Kidney (tissue), 14 donors: ENCODE data around the gene MAD1L1. TPM values are rescaled to one million over a fixed set of nuclear protein-coding genes. Genes with fewer than 3 reads are reported as not detected.

Source experiments
- DNase-seq, 5 donors: peaks; one replicate each; pipeline ENCODE4 v3.0.0-alpha.2; 2013 to 2020
- FAIRE-seq: peaks from 2 replicates; lab custom pipeline; 2012; peaks lifted over from hg19 to GRCh38; lab: Jason Lieb, UNC
- H3K27ac ChIP-seq, 2 donors: one replicate each; pipeline ENCODE4 v1.7.0; 2013; ENCODE audit warnings: low read depth in 2 of 2, low read length in 2 of 2, inconsistent platforms in 1 of 2
- H3K27me3 ChIP-seq: one replicate; pipeline ENCODE4 v1.7.1; 2013; ENCODE audit warnings: low read length, inconsistent platforms; ENCODE audit not compliant: control insufficient read depth, insufficient read depth
- H3K36me3 ChIP-seq, 3 donors: one replicate each; pipeline versions ENCODE4 v1.7.0 to v1.7.1; 2013; ENCODE audit warnings: low read length in 3 of 3, control low read depth in 1 of 3, inconsistent platforms in 1 of 3; ENCODE audit not compliant: insufficient read depth in 3 of 3, control insufficient read depth in 2 of 3
- H3K4me1 ChIP-seq, 3 donors: one replicate each; pipeline versions ENCODE4 v1.7.0 to v1.7.1; 2013; ENCODE audit warnings: low read length in 3 of 3, inconsistent platforms in 1 of 3, low read depth in 1 of 3; ENCODE audit not compliant: control insufficient read depth in 2 of 3, insufficient read depth in 2 of 3
- H3K4me3 ChIP-seq, 3 donors: one replicate each; pipeline versions ENCODE4 v1.7.0 to v1.8.1; 2013; ENCODE audit warnings: low read length in 3 of 3, control low read depth in 1 of 3, inconsistent platforms in 1 of 3
- H3K9ac ChIP-seq, 3 donors: one replicate each; pipeline versions ENCODE4 v1.7.0 to v1.7.1; 2013; ENCODE audit warnings: low read length in 3 of 3, control low read depth in 1 of 3, inconsistent platforms in 1 of 3
- H3K9me3 ChIP-seq, 3 donors: one replicate each; pipeline versions ENCODE4 v1.7.0 to v1.7.1; 2013; ENCODE audit warnings: low read length in 3 of 3, control low read depth in 1 of 3, inconsistent platforms in 1 of 3; ENCODE audit not compliant: control insufficient read depth in 2 of 3, insufficient read depth in 1 of 3
- CTCF ChIP-seq: IDR thresholded peaks from 3 replicates; pipeline ENCODE4 v1.5.1; 2012; ENCODE audit warnings: mild to moderate bottlenecking, moderate library complexity, borderline replicate concordance; ENCODE audit not compliant: insufficient read depth; ENCODE audit errors: extremely low read depth
- intact Hi-C: fragments of 100-400 bp; cut with DNase I; formaldehyde crosslinking; loops from one replicate; pipeline ENCODE4 v1.11.1; 2022
- polyA plus RNA-seq: library from polyadenylated mRNA; stranded (reverse); fragments of 350-450 nt; fragmentation: Illumina TruSeq; extraction: RNeasy Lipid Tissue Mini Kit (QIAGEN cat#74804); gene quantifications from one replicate; pipeline ENCODE4 v1.2.3, GENCODE V29; 2014; ENCODE audit warnings: low read depth, low replicate concordance; ENCODE audit not compliant: insufficient read depth
- total RNA-seq: library from RNA; stranded (reverse); fragmentation: NEBNext Ultra II Directional; extraction: Animal tissue kit (Norgen Biotek cat#: 25700); gene quantifications from one replicate; pipeline ENCODE4 v1.2.1, GENCODE V29; 2021
- donor health status: control.
- donor health status: control.
- donor health status: control.
- donor health status: control.
- donor health status: control.
- donor health status: DM: yes; HTN: yes; CAD: no.
- donor health status: Normal renal cell carcinoma (clear cell type).

The MAD1L1 gene
- total and polyA plus RNA-seq, 2 donors from 2014 or later = 33.2 to 45.2 TPM

GRCh38 chr7:2202361-2202761, 30.4 kb downstream of the MAD1L1 start:
- intact Hi-C loops = loop anchor here (10.0 kb wide), 1 partner anchor 618 kb away; no protein-coding TSS in a partner anchor
- TF ChIP-seq CTCF = no peak
- Histone ChIP-seq H3K27me3 (no peaks in the 10 kb centered on the region), H3K4me1 (peaks cover 0 to 3% (median 0%) of the 10 kb centered on the region in 3 donors), H3K36me3 (peaks cover 0 to 3% (median 0%) of the 10 kb centered on the region in 3 donors), H3K9ac (no peak overlapping the region), H3K27ac (no peak overlapping the region), H3K9me3 (no peaks in the 10 kb centered on the region), H3K4me3 (no peak overlapping the region)
- DNase-seq (peak in 2 of 5 donors; percentile 33 to 39), FAIRE-seq (no peak)

GRCh38 chr7:2201686-2202360, 30.9 kb downstream of the MAD1L1 start:
- Histone ChIP-seq H3K9ac (no peak overlapping the region), H3K4me1 (peaks cover 0 to 3% (median 0%) of the 10 kb centered on the region in 3 donors), H3K27me3 (no peaks in the 10 kb centered on the region), H3K9me3 (no peaks in the 10 kb centered on the region), H3K36me3 (no peaks in the 10 kb centered on the region), H3K27ac (no peak overlapping the region), H3K4me3 (no peak overlapping the region)
- FAIRE-seq = no peak
- peak in 1 of 5 donors; percentile 54 for DNase-seq
- TF ChIP-seq CTCF = no peak
- intact Hi-C loops = loop anchor here (10.0 kb wide), 1 partner anchor 617 kb away; no protein-coding TSS in a partner anchor

- H3K27me3 ChIP-seq = no peaks in the 10 kb centered on the region
- TF ChIP-seq CTCF = no peak
- peak in 1 of 5 donors; percentile 28 for DNase-seq
- FAIRE-seq = no peak
- no peaks in the 10 kb centered on the region for H3K36me3 ChIP-seq
- H3K4me3 ChIP-seq = no peak overlapping the region
- no peak overlapping the region for H3K27ac ChIP-seq
- intact Hi-C loops = loop anchor here (10.0 kb wide), 1 partner anchor 616 kb away; no protein-coding TSS in a partner anchor
- H3K4me1 ChIP-seq = peaks cover 0 to 3% (median 0%) of the 10 kb centered on the region in 3 donors
- no peak overlapping the region for H3K9ac ChIP-seq
- H3K9me3 ChIP-seq = no peaks in the 10 kb centered on the region
Measured at GRCh38 chr7:2201128-2201527, 31.6 kb downstream of the MAD1L1 start.
